GM21717 (cell line): Measurements from ENCODE around the gene TMEM26.

Experiments
- ATAC-seq: cut with Tn5 transposase; IDR thresholded peaks from one replicate; pipeline ENCODE4 v1.9.1; 2021; ENCODE audit warnings: mild to moderate bottlenecking, moderate library complexity; ENCODE audit not compliant: unreplicated experiment

TMEM26 gene

DNA sequence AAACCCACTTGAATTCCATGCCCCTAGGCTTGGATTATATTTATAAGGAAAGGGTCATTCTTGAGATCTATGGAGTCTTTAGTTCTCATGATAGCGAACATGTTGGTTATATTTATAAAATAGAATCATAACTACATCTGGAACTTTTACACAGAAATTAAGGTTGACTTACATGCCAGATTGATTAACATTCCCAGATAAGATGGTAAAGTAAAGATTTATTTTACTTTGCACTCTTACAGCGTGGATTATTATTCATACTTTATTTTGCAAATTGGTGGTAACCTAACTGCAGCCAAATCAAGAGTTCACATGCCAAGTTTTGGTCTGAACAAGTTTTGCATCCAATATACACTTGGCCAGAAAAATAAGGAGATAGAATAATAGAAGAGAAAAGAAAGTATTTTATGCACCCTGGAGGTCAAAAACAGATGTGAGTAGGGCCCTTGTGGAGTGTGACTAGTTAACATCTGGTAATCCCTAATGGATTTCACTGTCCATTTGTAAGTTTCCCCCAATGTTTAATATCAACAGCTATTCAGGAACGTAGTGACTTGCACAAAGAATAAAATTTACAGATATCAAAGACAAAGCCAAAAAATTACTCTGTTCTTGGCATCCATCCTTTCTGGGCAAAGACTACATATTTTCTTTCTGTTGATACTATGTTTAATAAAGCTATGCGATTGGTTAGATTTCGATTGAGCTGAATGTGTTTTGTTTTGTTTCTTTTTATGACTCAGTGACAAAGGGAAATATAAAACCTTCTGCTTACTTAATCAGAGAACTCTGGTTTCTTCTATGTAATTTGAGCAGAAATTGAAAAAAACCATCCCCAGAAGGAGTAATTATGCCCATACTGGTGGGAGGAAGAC lies 10.1 kb upstream of the TMEM26 start:
- no peak for ATAC-seq

- ATAC-seq: no peak
Observed at GRCh38 chr10:61460835-61461234, 7.7 kb upstream of the TMEM26 start.

- ATAC-seq: no peak
Observed at GRCh38 chr10:61458031-61458430, 4.8 kb upstream of the TMEM26 start.

- ATAC-seq: no peak
Observed at GRCh38 chr10:61456095-61456789, 3.1 kb upstream of the TMEM26 start.

GRCh38 chr10:61455656-61456055 lies 2.5 kb upstream of the TMEM26 start:
- no peak for ATAC-seq

- ATAC-seq: no peak
Observed at GRCh38 chr10:61454541-61454940, 1.4 kb upstream of the TMEM26 start.

DNA sequence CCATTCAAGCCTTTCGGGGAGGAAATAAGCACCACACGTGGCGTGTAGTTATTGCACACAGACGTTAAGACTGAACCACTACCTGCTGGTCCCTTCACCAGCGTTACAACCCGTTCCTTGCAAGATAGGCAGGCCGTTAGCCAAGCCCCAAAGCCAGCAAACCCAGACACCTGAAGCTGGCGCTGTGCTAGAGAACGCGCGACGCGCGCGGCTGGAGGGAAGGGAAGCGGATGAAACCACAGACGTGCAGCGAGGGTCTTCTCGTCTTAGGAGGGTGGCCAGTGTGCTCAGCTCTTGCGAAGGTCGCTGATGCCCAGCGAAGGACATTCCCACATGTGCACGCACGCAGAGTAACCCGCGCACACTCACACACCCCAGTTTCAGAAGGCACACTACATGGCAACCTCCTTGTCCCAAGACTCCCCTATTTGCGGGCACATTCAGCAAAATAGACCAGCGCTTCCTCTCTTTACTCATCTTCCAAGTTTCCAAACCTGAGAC lies 980 bp downstream of the TMEM26 start:
- ATAC-seq: no peak

DNA sequence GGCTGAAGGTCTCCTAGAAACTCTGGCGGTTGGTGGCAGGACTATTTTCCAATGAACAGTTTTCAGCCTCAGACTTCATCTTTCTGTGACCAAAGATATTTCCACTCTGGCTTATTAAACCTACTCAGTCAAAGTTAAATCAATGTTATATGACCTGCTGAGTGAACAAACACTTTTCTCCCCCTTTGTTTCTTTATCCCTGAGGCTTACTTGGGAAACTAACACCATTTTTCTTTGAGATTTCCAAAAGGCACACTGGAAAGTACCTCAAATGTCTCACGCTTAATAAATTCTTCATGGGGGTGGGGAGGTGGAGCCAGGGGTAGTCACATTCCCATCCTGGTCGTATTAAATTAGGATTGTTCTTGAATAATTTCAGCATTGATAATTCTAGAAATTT lies 1.8 kb downstream of the TMEM26 start:
- ATAC-seq: no peak

DNA sequence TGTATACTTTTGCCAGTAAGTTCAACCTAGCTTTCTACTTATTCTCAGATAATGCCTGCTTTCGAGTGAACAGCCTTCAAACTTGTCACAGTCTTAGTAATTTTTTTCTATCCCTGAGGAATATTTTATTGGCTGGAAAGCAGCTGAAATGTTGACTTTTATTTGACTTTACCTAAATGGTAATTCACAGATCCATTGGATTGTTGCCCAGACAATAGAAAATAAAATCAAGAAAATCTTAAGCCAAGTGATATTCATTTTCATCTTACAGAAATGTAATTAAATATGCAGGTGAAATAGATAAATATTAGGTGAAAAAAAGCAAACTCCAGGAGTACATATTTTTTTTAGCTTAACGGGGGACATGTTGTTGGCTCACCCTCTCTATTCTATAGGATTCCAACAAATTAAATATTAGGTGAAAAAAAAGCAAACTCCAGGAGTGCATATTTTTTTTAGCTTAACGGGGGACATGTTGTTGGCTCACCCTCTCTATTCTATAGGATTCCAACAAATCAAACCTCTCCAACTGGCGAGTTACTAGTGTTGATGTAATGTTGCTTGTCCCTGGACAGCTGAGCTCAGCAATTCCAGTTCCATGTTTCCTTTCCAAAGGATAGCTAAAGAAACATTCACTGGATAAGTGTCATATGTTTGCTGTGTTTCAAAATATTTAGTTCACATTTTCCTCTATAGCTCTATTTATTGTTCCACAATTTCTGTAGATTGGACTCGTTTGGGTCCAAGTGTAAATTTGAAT lies 4.2 kb downstream of the TMEM26 start:
- ATAC-seq: no peak

GRCh38 chr10:61448091-61448490 lies 5.1 kb downstream of the TMEM26 start:
- no peak for ATAC-seq

DNA sequence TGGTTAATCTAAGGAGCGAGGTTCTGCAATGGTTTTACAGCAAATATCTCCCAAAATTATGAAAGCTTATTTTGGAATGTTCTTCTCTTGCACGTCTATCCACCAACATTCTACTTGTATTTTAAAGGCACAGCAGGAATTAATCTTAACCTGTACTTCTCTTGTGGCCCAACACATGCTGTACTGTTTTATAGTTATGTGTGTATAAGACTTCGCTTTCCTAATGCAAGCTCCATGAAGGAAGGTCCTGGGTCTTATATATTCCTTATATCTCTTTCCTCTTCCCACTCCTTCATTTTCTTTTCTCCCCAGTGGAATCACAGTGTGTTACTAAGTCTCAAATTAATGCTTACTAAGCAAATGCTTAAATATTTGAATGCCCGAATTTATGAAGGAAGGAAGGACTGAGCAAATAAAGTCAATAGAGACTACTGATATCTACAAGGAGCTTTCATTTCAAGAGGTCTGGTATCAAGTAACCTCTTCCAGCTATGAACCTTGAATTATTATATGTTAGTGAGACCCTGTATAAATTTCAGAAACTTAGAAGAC lies 14.0 kb downstream of the TMEM26 start:
- no peak for ATAC-seq

GRCh38 chr10:61438141-61438988 lies 14.8 kb downstream of the TMEM26 start:
- ATAC-seq: no peak

DNA sequence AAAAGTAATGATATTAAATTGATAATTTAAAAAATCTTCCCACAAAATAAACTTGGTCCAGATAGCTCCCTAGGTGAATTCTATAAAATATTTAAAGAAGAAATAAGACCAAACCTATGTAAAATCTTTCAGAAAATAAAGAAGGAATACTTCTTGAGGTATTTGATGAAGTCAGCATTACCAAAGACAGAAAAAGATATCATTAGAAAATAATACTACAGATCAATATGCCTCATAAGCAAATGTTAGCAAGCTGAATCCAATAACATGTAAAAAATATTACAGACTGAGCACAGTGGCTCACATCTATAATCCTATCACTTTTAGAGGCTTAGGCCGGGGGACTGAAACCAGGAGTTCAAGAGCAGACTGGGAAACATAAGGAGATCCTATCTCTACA lies 30.0 kb downstream of the TMEM26 start:
- no peak for ATAC-seq

DNA sequence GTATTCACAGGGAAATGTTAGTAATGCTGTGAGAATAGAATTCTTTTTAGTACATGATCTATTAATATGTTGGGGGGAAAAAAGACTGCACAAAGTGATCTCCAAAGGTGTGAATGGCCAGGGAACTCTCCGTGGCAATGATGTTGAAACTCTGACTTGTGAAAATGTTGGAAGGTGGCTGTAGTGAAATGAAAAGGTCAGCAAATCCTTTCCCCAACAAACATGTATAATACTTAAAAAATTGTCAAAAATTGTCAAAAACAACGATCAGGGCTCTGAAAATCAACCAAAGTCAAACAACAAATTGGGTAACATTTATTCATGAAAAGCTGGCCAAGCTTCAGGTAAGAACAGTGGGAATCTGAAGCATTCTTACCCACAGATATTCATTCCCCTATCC lies 35.5 kb downstream of the TMEM26 start:
- ATAC-seq: no peak

GRCh38 chr10:61415824-61416223 lies 37.4 kb downstream of the TMEM26 start:
- no peak for ATAC-seq

- no peak for ATAC-seq
Observed at GRCh38 chr10:61411706-61412105, 41.5 kb downstream of the TMEM26 start.

GRCh38 chr10:61410353-61411070 lies 42.7 kb downstream of the TMEM26 start:
- ATAC-seq: no peak

DNA sequence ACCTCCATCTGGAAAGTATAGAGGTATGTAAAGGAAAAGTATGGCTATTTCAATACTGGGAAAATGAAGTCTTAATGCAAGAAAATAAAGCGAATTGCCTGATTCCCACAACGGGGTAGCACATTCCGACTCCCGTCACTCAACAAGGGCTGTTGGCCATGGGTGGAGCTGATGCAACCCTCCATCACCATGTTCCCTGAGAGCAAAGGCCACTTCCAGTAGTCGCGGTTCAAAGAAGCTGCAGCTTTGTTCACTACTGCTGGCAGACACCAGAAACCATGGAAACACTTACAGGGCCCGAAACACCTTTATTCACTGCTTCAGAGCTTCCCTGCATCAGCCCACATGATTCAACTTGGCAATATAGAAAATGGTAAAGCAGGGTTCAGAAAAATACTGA lies 44.0 kb downstream of the TMEM26 start:
- no peak for ATAC-seq

DNA sequence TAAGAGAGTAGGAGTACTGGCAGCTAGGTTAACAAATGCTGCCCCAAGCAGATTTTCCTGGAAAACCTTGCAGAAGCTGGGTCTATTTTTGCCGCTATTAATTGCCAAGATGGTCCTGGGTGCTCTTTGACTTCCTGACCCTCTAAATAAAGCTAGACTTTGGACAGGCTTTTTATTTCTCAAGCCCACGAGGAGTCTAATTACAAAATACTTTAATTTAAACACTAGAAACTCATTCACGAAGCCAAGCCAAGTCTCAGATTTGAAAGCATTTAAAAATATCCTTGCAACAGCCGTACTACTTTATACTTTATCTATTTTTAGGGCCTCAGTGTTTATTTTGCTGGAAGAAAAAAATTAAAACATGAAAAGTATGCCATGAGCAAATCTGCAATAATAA lies 45.1 kb downstream of the TMEM26 start:
- ATAC-seq: no peak

GRCh38 chr10:61406736-61407135 lies 46.4 kb downstream of the TMEM26 start:
- ATAC-seq: no peak
